Prostate gland (tissue), 2 donors: ENCODE measurements around the gene SNX3.

Experiments used
- CTCF ChIP-seq, 4 experiments: fragments of 200-600 bp in 2 of 4; fragments of 450-650 bp in 2 of 4; sonication (generic) in 2 of 4; IDR thresholded peaks; 1 replicate in 3 of 4; 2 replicates in 1 of 4; pipeline ENCODE4 v1.5.1; 2016 to 2019; ENCODE audit warnings: antibody characterized with exemption in 4 of 4, mild to moderate bottlenecking in 2 of 4, moderate library complexity in 2 of 4
- POLR2A ChIP-seq: fragments of 450-650 bp; IDR thresholded peaks from one replicate; pipeline ENCODE4 v1.6.1; 2016; ENCODE audit warnings: antibody characterized with exemption, mild to moderate bottlenecking
- POLR2AphosphoS5 ChIP-seq: sonication (generic); formaldehyde crosslinking; IDR thresholded peaks from one replicate; pipeline ENCODE4 v1.6.1; 2017; ENCODE audit warnings: antibody characterized with exemption

GRCh38 chr6:108211671-108212070 lies 49.2 kb downstream of the SNX3 start:
- TF ChIP-seq CTCF (IDR thresholded peaks at IDR 0.05), result no peak
- TF ChIP-seq POLR2A, result no peak
- peak; percentile 30 for TF ChIP-seq POLR2AphosphoS5
